NT2/D1 (cell line): ENCODE data around the gene PRR36.

Experiments
- DNase-seq: peaks from one replicate; pipeline ENCODE4 v3.0.0-alpha.2; 2011; ENCODE audit warnings: low read depth, low spot score
- H3K27me3 ChIP-seq: 2 replicates; pipeline ENCODE4 v1.6.0; 2011; ENCODE audit warnings: mild to moderate bottlenecking; ENCODE audit not compliant: insufficient read length, insufficient read depth
- H3K36me3 ChIP-seq: 2 replicates; pipeline ENCODE4 v1.6.1; 2011; ENCODE audit warnings: mild to moderate bottlenecking, low read length, mixed read lengths; ENCODE audit not compliant: insufficient read depth, insufficient read length
- H3K4me1 ChIP-seq: 2 replicates; pipeline ENCODE4 v1.5.1; 2011; ENCODE audit not compliant: insufficient read depth, insufficient read length
- H3K4me3 ChIP-seq: 2 replicates; pipeline ENCODE4 v1.5.1; 2011; ENCODE audit warnings: low read depth; ENCODE audit not compliant: insufficient read length
- H3K9ac ChIP-seq: 2 replicates; pipeline ENCODE4 v1.6.0; 2011; ENCODE audit warnings: low read depth; ENCODE audit not compliant: insufficient read length
- H3K9me3 ChIP-seq: 2 replicates; pipeline ENCODE4 v1.5.1; 2011; ENCODE audit warnings: mild to moderate bottlenecking, low read length; ENCODE audit not compliant: insufficient read depth
- SUZ12 ChIP-seq: IDR thresholded peaks from 2 replicates; pipeline ENCODE4 v1.6.1; 2011; ENCODE audit not compliant: insufficient read length, insufficient read depth; ENCODE audit errors: extremely low read depth
- YY1 ChIP-seq: IDR thresholded peaks from 2 replicates; pipeline ENCODE4 v1.6.1; 2011; ENCODE audit not compliant: insufficient read length, insufficient read depth
- ZNF274 ChIP-seq: IDR thresholded peaks from 2 replicates; pipeline ENCODE4 v1.6.1; 2011; ENCODE audit warnings: mild to moderate bottlenecking, low read depth, low read length

The PRR36 gene

DNA sequence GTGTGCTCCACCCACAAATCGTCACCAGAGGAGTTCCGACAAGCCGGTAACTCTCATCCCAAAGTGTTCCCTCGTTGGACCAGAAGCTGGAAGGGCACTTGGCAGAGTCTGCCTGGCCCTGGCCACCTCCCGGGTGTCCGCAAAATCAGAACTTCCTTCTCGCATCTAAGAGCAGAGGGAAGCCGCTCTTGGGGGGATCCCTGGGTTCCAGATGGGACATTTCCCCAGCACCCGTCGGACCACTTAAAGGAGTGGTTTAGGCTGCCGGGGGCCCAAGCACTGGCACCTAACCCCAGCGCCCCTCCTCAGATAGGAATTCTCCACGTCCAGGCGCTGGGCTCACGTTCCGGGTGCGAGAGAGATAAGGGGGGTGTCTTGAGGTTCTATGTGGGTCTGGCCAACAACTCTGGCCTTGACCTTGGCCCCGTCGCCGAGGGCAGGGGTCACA lies 28.6 kb upstream of the PRR36 start:
- peak overlapping the region; percentile 100 for H3K9ac ChIP-seq
- H3K9me3 ChIP-seq: no peaks in the 10 kb centered on the region
- H3K4me1 ChIP-seq: peaks cover 30% of the 10 kb centered on the region
- peaks cover 55% of the 10 kb centered on the region for H3K36me3 ChIP-seq
- TF ChIP-seq SUZ12: no peak
- no peak for TF ChIP-seq YY1
- no peak for TF ChIP-seq ZNF274
- DNase-seq: no peak
- peak overlapping the region; percentile 98 for H3K4me3 ChIP-seq
- H3K27me3 ChIP-seq: no peaks in the 10 kb centered on the region

GRCh38 chr19:7901337-7901736 lies 27.1 kb upstream of the PRR36 start:
- no peak for DNase-seq
- Histone ChIP-seq H3K27me3 (no peaks in the 10 kb centered on the region), H3K36me3 (peaks cover 48% of the 10 kb centered on the region), H3K4me3 (no peak overlapping the region), H3K9me3 (no peaks in the 10 kb centered on the region), H3K9ac (no peak overlapping the region), H3K4me1 (peaks cover 25% of the 10 kb centered on the region)
- TF ChIP-seq SUZ12 (no peak), ZNF274 (no peak), YY1 (no peak)

GRCh38 chr19:7900931-7901330 lies 26.7 kb upstream of the PRR36 start:
- H3K4me1 ChIP-seq: peaks cover 23% of the 10 kb centered on the region
- TF ChIP-seq SUZ12: no peak
- no peak for TF ChIP-seq YY1
- TF ChIP-seq ZNF274: no peak
- H3K36me3 ChIP-seq: peaks cover 44% of the 10 kb centered on the region
- no peak for DNase-seq
- H3K4me3 ChIP-seq: no peak overlapping the region
- no peaks in the 10 kb centered on the region for H3K27me3 ChIP-seq
- no peaks in the 10 kb centered on the region for H3K9me3 ChIP-seq
- peak overlapping the region; percentile 29 for H3K9ac ChIP-seq

DNA sequence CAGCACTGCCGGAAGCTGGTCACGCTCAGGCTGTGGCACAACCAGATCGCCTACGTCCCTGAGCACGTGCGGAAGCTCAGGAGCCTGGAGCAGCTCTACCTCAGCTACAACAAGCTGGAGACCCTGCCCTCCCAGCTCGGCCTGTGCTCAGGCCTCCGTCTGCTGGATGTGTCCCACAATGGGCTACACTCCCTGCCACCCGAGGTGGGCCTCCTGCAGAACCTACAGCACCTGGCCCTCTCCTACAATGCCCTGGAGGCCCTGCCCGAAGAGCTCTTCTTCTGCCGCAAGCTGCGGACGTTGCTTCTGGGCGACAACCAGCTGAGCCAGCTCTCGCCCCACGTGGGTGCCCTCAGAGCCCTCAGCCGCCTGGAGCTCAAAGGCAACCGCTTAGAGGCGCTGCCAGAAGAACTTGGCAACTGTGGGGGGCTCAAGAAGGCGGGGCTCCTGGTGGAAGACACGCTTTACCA lies 26.2 kb upstream of the PRR36 start:
- Histone ChIP-seq H3K4me1 (peaks cover 23% of the 10 kb centered on the region), H3K9ac (peak overlapping the region; percentile 17), H3K9me3 (no peaks in the 10 kb centered on the region), H3K27me3 (no peaks in the 10 kb centered on the region), H3K36me3 (peaks cover 44% of the 10 kb centered on the region), H3K4me3 (no peak overlapping the region)
- DNase-seq: no peak
- TF ChIP-seq SUZ12 (no peak), ZNF274 (no peak), YY1 (no peak)

DNA sequence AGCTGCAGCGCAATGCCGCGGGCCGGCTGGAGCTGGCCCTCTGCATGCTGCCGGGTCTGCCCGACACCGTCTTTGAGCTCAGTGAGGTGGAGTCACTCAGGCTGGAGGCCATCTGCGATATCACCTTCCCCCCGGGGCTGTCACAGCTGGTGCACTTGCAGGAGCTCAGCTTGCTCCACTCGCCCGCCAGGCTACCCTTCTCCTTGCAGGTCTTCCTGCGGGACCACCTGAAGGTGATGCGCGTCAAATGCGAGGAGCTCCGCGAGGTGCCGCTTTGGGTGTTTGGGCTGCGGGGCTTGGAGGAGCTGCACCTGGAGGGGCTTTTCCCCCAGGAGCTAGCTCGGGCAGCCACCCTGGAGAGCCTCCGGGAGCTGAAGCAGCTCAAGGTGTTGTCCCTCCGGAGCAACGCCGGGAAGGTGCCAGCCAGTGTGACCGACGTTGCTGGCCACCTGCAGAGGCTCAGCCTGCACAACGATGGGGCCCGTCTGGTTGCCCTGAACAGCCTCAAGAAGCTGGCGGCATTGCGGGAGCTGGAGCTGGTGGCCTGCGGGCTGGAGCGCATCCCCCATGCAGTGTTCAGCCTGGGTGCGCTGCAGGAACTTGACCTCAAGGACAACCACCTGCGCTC lies 25.7 kb upstream of the PRR36 start:
- no peak overlapping the region for H3K4me3 ChIP-seq
- no peak for DNase-seq
- TF ChIP-seq YY1: no peak
- no peak for TF ChIP-seq ZNF274
- TF ChIP-seq SUZ12: no peak
- peaks cover 41% of the 10 kb centered on the region for H3K36me3 ChIP-seq
- H3K9ac ChIP-seq: peak overlapping the region; percentile 29
- H3K27me3 ChIP-seq: no peaks in the 10 kb centered on the region
- H3K4me1 ChIP-seq: peaks cover 23% of the 10 kb centered on the region
- no peaks in the 10 kb centered on the region for H3K9me3 ChIP-seq

DNA sequence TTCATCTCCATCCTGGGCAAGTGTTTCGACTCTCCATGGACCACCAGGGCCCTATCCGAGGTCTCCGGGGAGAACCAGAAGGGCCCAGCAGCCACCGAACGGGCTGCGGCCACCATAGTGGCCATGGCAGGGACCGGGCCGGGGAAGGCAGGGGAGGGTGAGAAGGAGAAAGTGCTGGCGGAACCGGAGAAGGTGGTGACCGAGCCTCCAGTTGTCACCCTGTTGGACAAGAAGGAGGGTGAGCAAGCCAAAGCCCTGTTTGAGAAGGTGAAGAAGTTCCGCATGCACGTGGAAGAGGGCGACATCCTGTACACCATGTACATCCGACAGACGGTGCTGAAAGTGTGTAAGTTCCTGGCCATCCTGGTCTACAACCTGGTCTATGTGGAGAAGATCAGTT lies 24.8 kb upstream of the PRR36 start:
- H3K9ac ChIP-seq: no peak overlapping the region
- peaks cover 20% of the 10 kb centered on the region for H3K4me1 ChIP-seq
- H3K4me3 ChIP-seq: no peak overlapping the region
- no peak for TF ChIP-seq YY1
- TF ChIP-seq ZNF274: no peak
- TF ChIP-seq SUZ12: no peak
- H3K36me3 ChIP-seq: peaks cover 36% of the 10 kb centered on the region
- no peak for DNase-seq
- no peaks in the 10 kb centered on the region for H3K9me3 ChIP-seq
- H3K27me3 ChIP-seq: no peaks in the 10 kb centered on the region

- peaks cover 16% of the 10 kb centered on the region for H3K4me1 ChIP-seq
- TF ChIP-seq SUZ12: no peak
- no peak for TF ChIP-seq YY1
- no peak for TF ChIP-seq ZNF274
Observed at GRCh38 chr19:7897292-7897691, 23.1 kb upstream of the PRR36 start.

More at GRCh38 chr19:7897292-7897691, 23.1 kb upstream of the PRR36 start:
- H3K4me3 ChIP-seq: no peak overlapping the region
- no peaks in the 10 kb centered on the region for H3K27me3 ChIP-seq
- H3K36me3 ChIP-seq: peaks cover 39% of the 10 kb centered on the region
- DNase-seq: no peak
- H3K9me3 ChIP-seq: no peaks in the 10 kb centered on the region
- H3K9ac ChIP-seq: no peak overlapping the region
